ENCODE results near the gene ADGRE3.
"Not testable (repeated sequence)": the region's sequence is repeated elsewhere in the genome, so short reads cannot be mapped to it uniquely, and the experiment has no call there.

GRCh38 chr19:14612242-14612641 lies 62.4 kb downstream of the ADGRE3 start:
- not testable (repeated sequence) for TF ChIP-seq CTCF, EZH2 (IDR thresholded peaks at IDR 0.05)
